Liver (tissue), 9 donors: ENCODE results near the gene SDF2L1. TPM values are rescaled to one million over a fixed set of nuclear protein-coding genes. Genes with fewer than 3 reads are reported as not detected.

Experiments used
- DNase-seq: peaks from one replicate; pipeline ENCODE4 v3.0.0-alpha.2; 2017; ENCODE audit warnings: low spot score
- H3K27ac ChIP-seq, 2 donors: one replicate each; pipeline ENCODE4 v1.7.0; 2013; ENCODE audit warnings: inconsistent platforms in 2 of 2, low read length in 2 of 2, control low read depth in 1 of 2, low read depth in 1 of 2, mild to moderate bottlenecking in 1 of 2
- H3K27me3 ChIP-seq, 4 donors: one replicate each; pipeline versions ENCODE4 v1.6.1 to v1.7.0; 2013; ENCODE audit warnings: low read length in 3 of 4, inconsistent platforms in 1 of 4, mild to moderate bottlenecking in 1 of 4, moderate library complexity in 1 of 4; ENCODE audit not compliant: control insufficient read depth in 4 of 4, insufficient read depth in 4 of 4
- H3K36me3 ChIP-seq, 4 donors: one replicate each; pipeline versions ENCODE4 v1.6.1 to v1.7.0; 2013; ENCODE audit warnings: low read length in 3 of 4, mild to moderate bottlenecking in 3 of 4, low read depth in 1 of 4, moderate library complexity in 1 of 4; ENCODE audit not compliant: control insufficient read depth in 4 of 4, insufficient read depth in 3 of 4
- H3K4me1 ChIP-seq, 4 donors: one replicate each; pipeline versions ENCODE4 v1.6.1 to v1.7.0; 2013; ENCODE audit warnings: low read length in 3 of 4, mild to moderate bottlenecking in 3 of 4, moderate library complexity in 1 of 4; ENCODE audit not compliant: control insufficient read depth in 4 of 4, insufficient read depth in 4 of 4
- H3K4me3 ChIP-seq, 3 donors: one replicate each; pipeline versions ENCODE4 v1.6.1 to v1.7.0; 2013; ENCODE audit warnings: low read length in 3 of 3, control low read depth in 1 of 3, low read depth in 1 of 3, mild to moderate bottlenecking in 1 of 3
- H3K9ac ChIP-seq, 2 donors: one replicate each; pipeline ENCODE4 v1.7.0; 2013; ENCODE audit warnings: low read length in 2 of 2, mild to moderate bottlenecking in 2 of 2, moderate library complexity in 2 of 2, control low read depth in 1 of 2, low read depth in 1 of 2
- H3K9me3 ChIP-seq, 4 donors: one replicate each; pipeline versions ENCODE4 v1.6.1 to v1.7.0; 2013; ENCODE audit warnings: low read length in 3 of 4; ENCODE audit not compliant: control insufficient read depth in 4 of 4
- ATF3 ChIP-seq: IDR thresholded peaks from 2 replicates; pipeline ENCODE4 v1.6.1; 2016; ENCODE audit warnings: antibody characterized with exemption
- CTCF ChIP-seq: fragments of 150-350 bp; IDR thresholded peaks from 2 replicates; pipeline ENCODE4 v1.5.1; 2017; ENCODE audit warnings: improper control_type of control experiment, low read depth, low read length; ENCODE audit not compliant: missing input control
- EGR1 ChIP-seq, 2 donors: IDR thresholded peaks; 2 replicates each; pipeline ENCODE4 v1.6.1; 2016 to 2018; ENCODE audit warnings: antibody characterized with exemption in 2 of 2, low read depth in 2 of 2
- FOXA1 ChIP-seq: IDR thresholded peaks from 2 replicates; pipeline ENCODE4 v1.6.1; 2016; ENCODE audit warnings: antibody characterized with exemption
- FOXA2 ChIP-seq: IDR thresholded peaks from 2 replicates; pipeline ENCODE4 v1.6.1; 2016; ENCODE audit warnings: antibody characterized with exemption
- GABPA ChIP-seq, 2 donors: IDR thresholded peaks in 1 of 2; conservative IDR thresholded peaks in 1 of 2; 2 replicates each; pipeline ENCODE4 v1.6.1; 2016; ENCODE audit warnings: antibody characterized with exemption in 2 of 2, mild to moderate bottlenecking in 1 of 2, moderate library complexity in 1 of 2
- HNF4A ChIP-seq, 2 donors: conservative IDR thresholded peaks; 2 replicates each; pipeline ENCODE4 v1.6.1; 2016; ENCODE audit warnings: antibody characterized with exemption in 2 of 2, mild to moderate bottlenecking in 2 of 2
- HNF4G ChIP-seq: IDR thresholded peaks from 2 replicates; pipeline ENCODE4 v1.6.1; 2016; ENCODE audit warnings: antibody characterized with exemption
- JUND ChIP-seq, 2 donors: IDR thresholded peaks; 2 replicates each; pipeline ENCODE4 v1.6.1; 2016; ENCODE audit warnings: antibody characterized with exemption in 2 of 2
- MAX ChIP-seq: IDR thresholded peaks from 2 replicates; pipeline ENCODE4 v1.6.1; 2016; ENCODE audit warnings: antibody characterized with exemption
- NR2F2 ChIP-seq: IDR thresholded peaks from 2 replicates; pipeline ENCODE4 v1.6.1; 2016; ENCODE audit warnings: antibody characterized with exemption
- RAD21 ChIP-seq, 2 donors: IDR thresholded peaks; 2 replicates each; pipeline ENCODE4 v1.6.1; 2016; ENCODE audit warnings: antibody characterized with exemption in 2 of 2, mild to moderate bottlenecking in 2 of 2
- REST ChIP-seq: IDR thresholded peaks from 2 replicates; pipeline ENCODE4 v1.6.1; 2016; ENCODE audit warnings: antibody characterized with exemption, mild to moderate bottlenecking
- RXRA ChIP-seq, 2 donors: IDR thresholded peaks; 2 replicates each; pipeline ENCODE4 v1.6.1; 2017 to 2018; ENCODE audit warnings: antibody characterized with exemption in 2 of 2, mild to moderate bottlenecking in 1 of 2
- SP1 ChIP-seq: IDR thresholded peaks from 2 replicates; pipeline ENCODE4 v1.6.1; 2018; ENCODE audit warnings: antibody characterized with exemption, mild to moderate bottlenecking
- TAF1 ChIP-seq: conservative IDR thresholded peaks from 2 replicates; pipeline ENCODE4 v1.6.1; 2016; ENCODE audit warnings: antibody characterized with exemption, mild to moderate bottlenecking
- YY1 ChIP-seq: IDR thresholded peaks from 2 replicates; pipeline ENCODE4 v1.6.1; 2016; ENCODE audit warnings: antibody characterized with exemption, mild to moderate bottlenecking
- WGBS: extraction: QIAGEN DNeasy Blood & Tissue Kit; methylation state at CpG from one replicate; pipeline ENCODE4 v1.1.7; 2013; 5-methylcytosine and 5-hydroxymethylcytosine counted together
- polyA plus RNA-seq, 2 donors: library from polyadenylated mRNA; stranded (reverse) in 1 of 2; unstranded in 1 of 2; fragments of 200-250 nt in 1 of 2; fragments of >200 nt in 1 of 2; fragmentation: Nextera tagmentation in 1 of 2; extraction: Ambion mirVana in 1 of 2; gene quantifications; one replicate each; pipeline versions ENCODE4 v1.2.1 to v1.2.3, GENCODE V29; 2013 to 2015
- total RNA-seq, 2 donors: library from RNA; depleted of rRNA; stranded (reverse); fragments of >200 nt; gene quantifications; one replicate each; pipeline ENCODE4 v1.2.3, GENCODE V29; 2014
- TF ChIP-seq, protein P1 (sequence below): IDR thresholded peaks from 2 replicates; pipeline ENCODE4 v1.6.1; 2016; ENCODE audit warnings: antibody characterized with exemption
- donor health status: healthy.
- donor health status: healthy.
- donor health status: healthy.
- donor health status: healthy.
- donor health status: healthy.

Gene SDF2L1
- total and polyA plus RNA-seq, 4 donors = 36.3 to 173 (median 82.9) TPM

GRCh38 chr22:21688706-21689381, 46.7 kb downstream of the SDF2L1 start (continued):
- TF ChIP-seq YY1 (no peak), NR2F2 (no peak), FOXA1 (no peak)
- TF ChIP-seq, protein P1, sequence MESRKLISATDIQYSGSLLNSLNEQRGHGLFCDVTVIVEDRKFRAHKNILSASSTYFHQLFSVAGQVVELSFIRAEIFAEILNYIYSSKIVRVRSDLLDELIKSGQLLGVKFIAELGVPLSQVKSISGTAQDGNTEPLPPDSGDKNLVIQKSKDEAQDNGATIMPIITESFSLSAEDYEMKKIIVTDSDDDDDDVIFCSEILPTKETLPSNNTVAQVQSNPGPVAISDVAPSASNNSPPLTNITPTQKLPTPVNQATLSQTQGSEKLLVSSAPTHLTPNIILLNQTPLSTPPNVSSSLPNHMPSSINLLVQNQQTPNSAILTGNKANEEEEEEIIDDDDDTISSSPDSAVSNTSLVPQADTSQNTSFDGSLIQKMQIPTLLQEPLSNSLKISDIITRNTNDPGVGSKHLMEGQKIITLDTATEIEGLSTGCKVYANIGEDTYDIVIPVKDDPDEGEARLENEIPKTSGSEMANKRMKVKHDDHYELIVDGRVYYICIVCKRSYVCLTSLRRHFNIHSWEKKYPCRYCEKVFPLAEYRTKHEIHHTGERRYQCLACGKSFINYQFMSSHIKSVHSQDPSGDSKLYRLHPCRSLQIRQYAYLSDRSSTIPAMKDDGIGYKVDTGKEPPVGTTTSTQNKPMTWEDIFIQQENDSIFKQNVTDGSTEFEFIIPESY = no peak

- no peak overlapping the region for H3K4me3 ChIP-seq
- H3K9me3 ChIP-seq = no peaks in the 10 kb centered on the region
- TF ChIP-seq NR2F2 (no peak), FOXA2 (no peak), HNF4G (no peak)
- H3K27me3 ChIP-seq = no peaks in the 10 kb centered on the region
- no peak overlapping the region for H3K9ac ChIP-seq
- DNase-seq = no peak
- WGBS = 80% methylated on average over 5 of the region's 5 CpGs
- no peaks in the 10 kb centered on the region for H3K4me1 ChIP-seq
- H3K36me3 ChIP-seq = peaks cover 11 to 68% (median 20%) of the 10 kb centered on the region in 4 donors
- H3K27ac ChIP-seq = no peak overlapping the region
These were observed 48.3 kb downstream of the SDF2L1 start for GRCh38 chr22:21690401-21690801.

DNA sequence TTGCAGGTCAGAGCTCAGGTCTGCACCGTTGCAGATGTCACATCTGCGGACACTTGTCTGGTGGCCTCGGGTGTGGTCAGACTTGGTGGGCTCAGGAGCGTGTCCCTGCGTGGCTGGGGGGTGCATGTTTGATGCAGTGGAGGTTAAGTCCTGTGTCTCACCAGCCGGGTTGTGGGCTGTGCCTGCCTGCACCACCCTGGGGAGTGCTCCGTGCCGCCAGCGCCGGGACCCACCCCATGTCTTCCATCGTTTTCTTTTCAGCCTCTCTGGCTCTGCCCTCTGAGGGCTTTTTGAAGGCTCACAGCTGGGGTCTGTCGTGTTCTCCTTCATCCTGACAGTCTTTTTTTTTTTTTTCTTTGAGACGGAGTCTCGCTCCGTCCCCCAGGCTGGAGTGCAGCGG, 49.7 kb downstream of the SDF2L1 start:
- 89% methylated on average over 16 of the region's 16 CpGs for WGBS
- no peak for DNase-seq

More for the DNA sequence above, 49.7 kb downstream of the SDF2L1 start:
- Histone ChIP-seq H3K27me3 (no peaks in the 10 kb centered on the region), H3K27ac (no peak overlapping the region), H3K9ac (no peak overlapping the region), H3K4me1 (no peaks in the 10 kb centered on the region), H3K4me3 (no peak overlapping the region), H3K36me3 (peaks cover 12 to 67% (median 23%) of the 10 kb centered on the region in 4 donors), H3K9me3 (no peaks in the 10 kb centered on the region)
- TF ChIP-seq FOXA2 (no peak), MAX (no peak), NR2F2 (no peak), HNF4A (conservative IDR thresholded peaks at IDR 0.05) (no peak), REST (no peak), RAD21 (IDR thresholded peaks at IDR 0.05) (no peak), GABPA (IDR thresholded peaks at IDR 0.05 in 1 of 2, conservative IDR thresholded peaks at IDR 0.05 in 1 of 2) (no peak), SP1 (no peak), JUND (IDR thresholded peaks at IDR 0.05) (no peak), RXRA (IDR thresholded peaks at IDR 0.05) (no peak), FOXA1 (no peak), TAF1 (no peak), YY1 (no peak), HNF4G (no peak), EGR1 (IDR thresholded peaks at IDR 0.05; ENCODE audit: low read depth in 2 of 2) (no peak), ATF3 (no peak), CTCF (no peak)
- TF ChIP-seq, protein P1 = no peak
